ENCODE results near the gene SLC35G4.
"Not testable (repeated sequence)": the region's sequence is repeated elsewhere in the genome, so short reads cannot be mapped to it uniquely, and the experiment has no call there.

Gene SLC35G4

DNA sequence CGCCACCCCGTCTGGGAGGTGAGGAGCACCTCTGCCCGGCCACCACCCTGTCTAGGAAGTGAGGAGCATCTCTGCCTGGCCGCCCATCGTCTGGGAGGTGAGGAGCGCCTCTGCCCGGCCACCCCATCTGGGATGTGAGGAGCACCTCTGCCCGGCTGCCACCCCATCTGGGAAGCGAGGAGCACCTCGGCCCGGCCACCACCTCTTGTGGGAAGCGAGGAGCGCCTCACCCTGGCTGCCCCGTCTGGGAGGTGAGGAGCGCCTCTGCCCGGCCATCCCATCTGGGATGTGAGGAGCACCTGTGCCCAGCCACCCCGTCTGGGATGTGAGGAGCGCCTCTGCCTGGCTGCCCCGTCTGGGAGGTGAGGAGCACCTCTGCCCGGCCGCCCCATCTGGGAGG lies 4.6 kb downstream of the SLC35G4 start:
- H3K9me3 ChIP-seq (ENCODE audit: control insufficient read depth, low read length); H3K27me3 ChIP-seq (replicated peaks; ENCODE audit: control insufficient read depth, insufficient read depth, low read length); H3K4me1 ChIP-seq (ENCODE audit: control insufficient read depth, insufficient read depth, low read length); H3K4me3 ChIP-seq (ENCODE audit: low read length); H3K9ac ChIP-seq (ENCODE audit: low read length); DNase-seq (ENCODE audit: low read depth); H3K36me3 ChIP-seq (ENCODE audit: control insufficient read depth, insufficient read depth, low read length, severe bottlenecking): not testable (repeated sequence)

DNA sequence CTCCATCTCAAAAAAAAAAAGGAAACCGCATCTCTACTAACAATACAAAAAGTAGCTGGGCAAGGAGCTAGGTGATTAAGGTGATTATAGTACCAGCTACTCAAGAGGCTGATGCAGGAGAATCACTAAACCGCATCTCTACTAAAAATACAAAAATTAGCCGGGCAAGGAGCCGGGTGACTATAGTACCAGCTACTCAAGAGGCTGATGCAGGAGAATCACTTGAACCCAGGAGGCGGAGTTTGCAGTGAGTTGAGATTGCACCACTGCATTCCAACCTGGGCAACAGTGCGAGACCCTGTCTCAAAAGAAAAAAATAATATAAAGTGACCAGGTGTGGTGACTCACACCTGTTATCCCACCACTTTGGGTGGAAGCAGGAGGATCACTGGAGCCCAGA lies 5.6 kb downstream of the SLC35G4 start:
- H3K36me3 ChIP-seq (ENCODE audit: control insufficient read depth, insufficient read depth, low read length, severe bottlenecking); H3K9ac ChIP-seq (ENCODE audit: low read length); H3K4me3 ChIP-seq (ENCODE audit: low read length): not testable (repeated sequence)

DNA sequence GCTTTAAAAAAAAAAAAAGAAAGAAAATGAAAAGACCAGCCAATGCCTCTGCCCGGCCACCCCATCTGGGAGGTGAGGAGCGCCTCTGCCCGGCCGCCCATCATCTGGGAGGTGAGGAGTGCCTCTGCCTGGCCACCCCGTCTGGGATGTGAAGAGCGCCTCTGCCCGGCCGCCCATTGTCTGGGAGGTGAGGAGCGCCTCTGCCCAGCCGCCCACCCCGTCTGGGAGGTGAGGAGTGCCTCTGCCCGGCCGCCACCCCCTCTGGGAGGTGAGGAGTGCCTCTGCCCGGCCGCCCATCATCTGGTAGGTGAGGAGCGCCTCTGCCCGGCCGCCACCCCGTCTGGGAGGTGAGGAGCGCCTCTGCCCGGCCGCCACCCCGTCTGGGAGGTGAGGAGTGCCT lies 37.9 kb downstream of the SLC35G4 start:
- peaks cover 15% of the 10 kb centered on the region for H3K9me3 ChIP-seq (ENCODE audit: control insufficient read depth, low read length)
- H3K4me3 ChIP-seq (ENCODE audit: low read length); H3K4me1 ChIP-seq (ENCODE audit: control insufficient read depth, insufficient read depth, low read length); DNase-seq (ENCODE audit: low read depth); H3K9ac ChIP-seq (ENCODE audit: low read length); H3K36me3 ChIP-seq (ENCODE audit: control insufficient read depth, insufficient read depth, low read length, severe bottlenecking): not testable (repeated sequence)
- peaks cover 20% of the 10 kb centered on the region for H3K27me3 ChIP-seq (replicated peaks; ENCODE audit: control insufficient read depth, insufficient read depth, low read length)

More for the DNA sequence above, 5.6 kb downstream of the SLC35G4 start:
- H3K9me3 ChIP-seq (ENCODE audit: control insufficient read depth, low read length); H3K27me3 ChIP-seq (replicated peaks; ENCODE audit: control insufficient read depth, insufficient read depth, low read length); DNase-seq (ENCODE audit: low read depth); H3K4me1 ChIP-seq (ENCODE audit: control insufficient read depth, insufficient read depth, low read length): not testable (repeated sequence)

DNA sequence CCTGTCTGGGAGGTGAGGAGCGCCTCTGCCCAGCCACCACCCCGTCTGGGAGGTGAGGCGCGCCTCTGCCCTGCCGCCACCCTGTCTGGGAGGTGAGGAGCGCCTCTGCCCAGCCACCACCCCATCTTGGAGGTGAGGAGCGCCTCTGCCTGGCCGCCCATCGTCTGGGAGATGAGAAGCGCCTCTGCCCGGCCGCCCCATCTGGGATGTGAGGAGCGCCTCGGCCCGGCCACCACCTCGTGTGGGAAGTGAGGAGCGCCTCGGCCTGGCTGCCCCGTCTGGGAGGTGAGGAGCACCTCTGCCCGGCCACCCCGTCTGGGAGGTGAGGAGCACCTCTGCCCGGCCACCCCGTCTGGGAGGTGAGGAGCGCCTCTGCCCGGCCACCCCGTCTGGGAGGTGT lies 38.4 kb downstream of the SLC35G4 start:
- not testable (repeated sequence) for DNase-seq (ENCODE audit: low read depth); H3K9ac ChIP-seq (ENCODE audit: low read length); H3K36me3 ChIP-seq (ENCODE audit: control insufficient read depth, insufficient read depth, low read length, severe bottlenecking); H3K4me3 ChIP-seq (ENCODE audit: low read length); H3K4me1 ChIP-seq (ENCODE audit: control insufficient read depth, insufficient read depth, low read length)
- Histone ChIP-seq H3K9me3 (ENCODE audit: control insufficient read depth, low read length) (peaks cover 15% of the 10 kb centered on the region), H3K27me3 (replicated peaks; ENCODE audit: control insufficient read depth, insufficient read depth, low read length) (peaks cover 20% of the 10 kb centered on the region)

DNA sequence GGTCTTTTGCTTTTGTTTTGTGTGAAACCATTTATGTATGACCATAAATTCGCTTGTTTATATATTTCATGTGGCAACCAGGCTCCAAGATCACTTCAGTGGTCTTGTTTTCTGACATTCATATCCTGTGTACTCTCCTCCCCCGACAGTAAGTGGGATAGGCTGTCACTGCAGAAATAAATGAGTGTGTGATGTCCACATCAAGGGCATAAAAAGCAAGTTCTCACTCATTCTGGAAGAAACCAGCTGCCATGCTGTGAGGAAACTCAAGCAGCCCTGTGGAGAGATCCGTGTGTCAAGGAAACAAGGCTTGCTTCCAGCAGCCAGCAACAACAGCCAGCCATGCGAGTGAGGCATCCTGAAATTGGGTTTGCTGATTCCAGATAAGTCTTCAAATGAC lies 40.4 kb downstream of the SLC35G4 start:
- Histone ChIP-seq H3K4me1 (ENCODE audit: control insufficient read depth, insufficient read depth, low read length) (no peaks in the 10 kb centered on the region), H3K27me3 (replicated peaks; ENCODE audit: control insufficient read depth, insufficient read depth, low read length) (peaks cover 31% of the 10 kb centered on the region), H3K9me3 (ENCODE audit: control insufficient read depth, low read length) (peaks cover 15% of the 10 kb centered on the region), H3K36me3 (ENCODE audit: control insufficient read depth, insufficient read depth, low read length, severe bottlenecking) (no peaks in the 10 kb centered on the region), H3K4me3 (ENCODE audit: low read length) (no peak overlapping the region), H3K9ac (ENCODE audit: low read length) (no peak overlapping the region)
- no peak for DNase-seq (ENCODE audit: low read depth)

DNA sequence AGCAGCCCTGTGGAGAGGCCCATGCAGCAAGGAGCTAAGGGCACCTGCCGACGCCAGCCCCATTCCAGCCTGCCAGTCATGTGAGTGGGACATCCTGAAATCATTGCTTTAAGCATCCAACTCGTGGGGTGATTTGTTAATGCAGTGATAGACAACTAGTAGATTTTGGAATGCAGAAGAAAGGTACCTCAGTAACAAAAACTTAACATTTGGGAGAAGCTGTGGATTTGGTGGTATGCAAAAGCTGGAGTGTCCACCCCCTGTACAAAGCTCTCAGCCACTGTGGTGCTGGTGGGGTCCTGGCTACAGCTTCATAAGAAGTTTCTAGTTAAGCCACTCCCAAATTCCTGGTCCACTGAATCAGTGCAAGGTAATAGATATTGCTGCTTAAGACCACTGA lies 42.5 kb downstream of the SLC35G4 start:
- H3K9ac ChIP-seq (ENCODE audit: low read length) = no peak overlapping the region
- no peak overlapping the region for H3K4me3 ChIP-seq (ENCODE audit: low read length)
- H3K36me3 ChIP-seq (ENCODE audit: control insufficient read depth, insufficient read depth, low read length, severe bottlenecking) = no peaks in the 10 kb centered on the region
- H3K9me3 ChIP-seq (ENCODE audit: control insufficient read depth, low read length) = peaks cover 15% of the 10 kb centered on the region
- H3K4me1 ChIP-seq (ENCODE audit: control insufficient read depth, insufficient read depth, low read length) = no peaks in the 10 kb centered on the region
- peaks cover 45% of the 10 kb centered on the region for H3K27me3 ChIP-seq (replicated peaks; ENCODE audit: control insufficient read depth, insufficient read depth, low read length)
- no peak for DNase-seq (ENCODE audit: low read depth)

DNA sequence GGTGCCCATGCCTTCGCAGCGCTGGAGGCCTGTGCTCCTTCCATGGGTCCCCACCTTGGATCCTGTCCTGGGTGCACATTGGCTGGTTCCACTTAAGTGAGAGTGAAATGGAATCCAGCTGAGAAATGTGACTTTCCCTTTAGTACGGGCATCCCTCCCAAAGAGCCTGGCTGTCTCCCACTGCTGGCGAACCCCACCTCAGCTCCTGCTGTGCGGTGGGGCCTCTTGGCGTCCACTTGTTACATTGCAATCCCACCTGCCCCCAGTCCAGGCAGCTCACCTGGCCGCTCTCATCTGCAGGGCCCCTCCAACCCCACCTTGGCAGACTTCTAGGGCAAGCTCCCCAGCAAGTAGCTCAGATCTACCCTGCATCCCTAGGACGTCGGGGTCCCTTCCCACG lies 44.1 kb downstream of the SLC35G4 start:
- DNase-seq (ENCODE audit: low read depth) = no peak

DNA sequence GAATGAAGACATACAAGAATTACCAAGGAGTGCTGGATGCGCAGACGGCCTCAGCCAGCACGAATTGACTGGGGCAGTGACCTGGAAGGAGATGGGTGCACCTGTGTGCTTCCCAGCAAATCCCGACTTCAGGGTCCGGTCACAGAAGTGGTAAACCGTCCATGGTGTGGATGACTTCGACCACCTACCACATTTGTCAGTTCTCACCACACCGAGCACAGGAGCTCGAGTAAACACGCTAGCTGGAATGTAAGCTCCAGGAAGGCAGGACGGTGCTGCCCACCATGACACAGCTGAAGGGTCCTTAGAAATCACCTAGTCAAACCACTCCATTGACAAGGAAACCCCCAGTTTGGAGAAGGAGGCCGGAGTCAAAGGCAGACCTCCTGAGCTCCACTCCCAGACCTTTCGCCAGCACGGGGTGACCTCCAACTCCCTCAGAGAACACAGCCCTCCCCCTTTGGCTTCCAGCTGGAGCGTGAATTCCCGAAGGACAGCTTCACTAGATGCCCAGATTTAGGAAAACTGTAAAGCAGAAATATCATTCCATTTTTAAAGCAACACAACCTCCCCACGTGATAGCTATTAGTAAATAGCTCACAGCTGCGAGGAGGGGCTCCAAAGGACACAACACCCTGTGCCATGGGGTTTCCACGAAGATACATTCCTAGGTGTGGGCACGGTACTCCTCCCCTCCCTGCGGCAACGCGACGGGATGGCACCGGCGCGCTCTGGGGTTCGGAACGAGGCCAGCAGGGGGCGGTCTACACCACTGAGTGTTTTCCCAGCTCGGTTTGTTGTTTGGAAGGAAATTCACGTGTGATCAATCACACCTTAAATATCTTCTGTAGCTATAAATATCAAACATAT lies 45.6 kb downstream of the SLC35G4 start:
- no peak overlapping the region for H3K4me3 ChIP-seq (ENCODE audit: low read length)
- DNase-seq (ENCODE audit: low read depth) = peak; percentile 70
- no peak overlapping the region for H3K9ac ChIP-seq (ENCODE audit: low read length)
- peaks cover 5% of the 10 kb centered on the region for H3K9me3 ChIP-seq (ENCODE audit: control insufficient read depth, low read length)
- H3K27me3 ChIP-seq (replicated peaks; ENCODE audit: control insufficient read depth, insufficient read depth, low read length) = peaks cover 68% of the 10 kb centered on the region
- no peaks in the 10 kb centered on the region for H3K36me3 ChIP-seq (ENCODE audit: control insufficient read depth, insufficient read depth, low read length, severe bottlenecking)
- no peaks in the 10 kb centered on the region for H3K4me1 ChIP-seq (ENCODE audit: control insufficient read depth, insufficient read depth, low read length)

More for the DNA sequence above, 44.1 kb downstream of the SLC35G4 start:
- Histone ChIP-seq H3K4me1 (ENCODE audit: control insufficient read depth, insufficient read depth, low read length) (no peaks in the 10 kb centered on the region), H3K27me3 (replicated peaks; ENCODE audit: control insufficient read depth, insufficient read depth, low read length) (peaks cover 60% of the 10 kb centered on the region), H3K4me3 (ENCODE audit: low read length) (no peak overlapping the region), H3K9me3 (ENCODE audit: control insufficient read depth, low read length) (peaks cover 15% of the 10 kb centered on the region), H3K36me3 (ENCODE audit: control insufficient read depth, insufficient read depth, low read length, severe bottlenecking) (no peaks in the 10 kb centered on the region), H3K9ac (ENCODE audit: low read length) (no peak overlapping the region)

DNA sequence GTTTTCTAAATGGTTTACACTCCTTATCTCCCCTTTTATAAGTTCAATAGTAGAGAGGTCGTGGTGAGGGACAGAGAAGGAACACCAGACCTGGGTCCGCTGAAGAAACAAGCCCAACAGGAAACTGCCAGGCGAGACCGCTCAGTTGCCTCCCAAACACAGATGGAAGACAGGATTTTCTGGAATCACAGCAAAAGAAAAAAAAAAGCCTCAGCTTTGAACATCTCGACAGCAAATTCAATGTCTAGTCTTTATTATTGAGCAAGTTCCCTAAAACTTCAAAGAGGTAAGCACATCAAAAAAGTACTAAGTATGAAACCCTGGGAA lies 46.2 kb downstream of the SLC35G4 start:
- H3K9ac ChIP-seq (ENCODE audit: low read length) = no peak overlapping the region
- no peaks in the 10 kb centered on the region for H3K9me3 ChIP-seq (ENCODE audit: control insufficient read depth, low read length)
- no peaks in the 10 kb centered on the region for H3K36me3 ChIP-seq (ENCODE audit: control insufficient read depth, insufficient read depth, low read length, severe bottlenecking)
- H3K4me3 ChIP-seq (ENCODE audit: low read length) = no peak overlapping the region
- peaks cover 62% of the 10 kb centered on the region for H3K27me3 ChIP-seq (replicated peaks; ENCODE audit: control insufficient read depth, insufficient read depth, low read length)
- no peak for DNase-seq (ENCODE audit: low read depth)
- H3K4me1 ChIP-seq (ENCODE audit: control insufficient read depth, insufficient read depth, low read length) = no peaks in the 10 kb centered on the region

DNA sequence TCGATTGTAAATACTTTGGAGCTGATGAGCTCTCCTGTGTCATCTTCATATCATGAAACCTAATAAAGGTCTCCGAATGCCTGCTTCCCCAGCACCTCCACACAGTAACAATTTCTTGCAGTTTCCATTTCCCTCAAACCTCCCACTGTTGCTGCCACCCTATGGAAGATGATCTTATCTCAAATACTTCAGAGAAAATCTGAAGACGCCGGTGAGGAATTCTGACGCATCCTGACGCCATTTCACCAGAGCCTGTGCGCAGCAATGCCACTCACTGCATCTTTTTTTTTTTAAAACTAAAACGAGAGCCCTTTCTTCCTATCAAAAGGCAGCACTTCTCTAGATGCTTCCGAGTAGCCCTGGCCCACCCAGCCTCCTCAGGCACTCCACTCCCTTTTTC lies 47.8 kb downstream of the SLC35G4 start:
- no peak overlapping the region for H3K9ac ChIP-seq (ENCODE audit: low read length)
- no peaks in the 10 kb centered on the region for H3K36me3 ChIP-seq (ENCODE audit: control insufficient read depth, insufficient read depth, low read length, severe bottlenecking)
- no peaks in the 10 kb centered on the region for H3K4me1 ChIP-seq (ENCODE audit: control insufficient read depth, insufficient read depth, low read length)
- H3K4me3 ChIP-seq (ENCODE audit: low read length) = no peak overlapping the region
- DNase-seq (ENCODE audit: low read depth) = no peak
- H3K9me3 ChIP-seq (ENCODE audit: control insufficient read depth, low read length) = peaks cover 6% of the 10 kb centered on the region
- peaks cover 56% of the 10 kb centered on the region for H3K27me3 ChIP-seq (replicated peaks; ENCODE audit: control insufficient read depth, insufficient read depth, low read length)

DNA sequence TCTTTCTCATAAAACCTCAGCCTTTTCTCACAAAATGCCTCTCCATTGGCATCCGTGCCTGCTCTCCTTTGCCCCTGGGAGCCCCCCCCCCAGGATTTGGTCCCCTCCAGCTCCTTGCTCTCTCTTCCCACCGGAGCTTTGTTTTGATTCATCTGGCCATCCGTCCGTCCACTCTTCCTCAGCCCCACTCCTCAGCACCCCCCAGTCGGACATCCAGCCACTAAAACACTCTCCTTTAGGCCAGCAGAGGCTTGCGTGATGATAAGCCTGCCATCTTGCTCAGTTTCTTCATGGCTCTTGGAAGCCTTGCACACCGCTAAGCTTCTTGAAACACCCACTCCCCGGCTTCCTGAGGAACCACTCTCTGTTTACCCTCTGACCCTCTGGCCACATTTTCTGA lies 48.2 kb downstream of the SLC35G4 start:
- Histone ChIP-seq H3K9me3 (ENCODE audit: control insufficient read depth, low read length) (peaks cover 6% of the 10 kb centered on the region), H3K27me3 (replicated peaks; ENCODE audit: control insufficient read depth, insufficient read depth, low read length) (peaks cover 60% of the 10 kb centered on the region), H3K9ac (ENCODE audit: low read length) (no peak overlapping the region), H3K4me3 (ENCODE audit: low read length) (no peak overlapping the region), H3K4me1 (ENCODE audit: control insufficient read depth, insufficient read depth, low read length) (no peaks in the 10 kb centered on the region), H3K36me3 (ENCODE audit: control insufficient read depth, insufficient read depth, low read length, severe bottlenecking) (no peaks in the 10 kb centered on the region)
- DNase-seq (ENCODE audit: low read depth) = no peak

DNA sequence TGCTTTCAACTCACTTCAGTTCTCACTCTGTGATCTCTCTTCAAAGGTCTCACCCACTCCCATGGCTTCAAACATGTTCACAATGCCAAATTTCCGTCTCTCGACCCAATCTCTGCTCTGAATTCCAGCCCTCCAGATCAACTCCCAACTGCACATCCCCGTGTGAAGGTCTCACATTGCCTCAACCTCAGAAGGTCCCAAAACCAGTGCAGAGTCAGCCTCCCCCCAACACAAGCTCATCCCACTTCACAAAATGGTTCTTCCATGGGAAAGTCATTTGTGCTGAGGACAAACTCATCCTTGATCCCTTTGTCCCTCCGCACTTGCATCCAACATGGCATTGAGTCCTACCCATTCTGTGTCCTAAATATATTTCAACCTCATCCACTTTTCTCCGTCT lies 48.6 kb downstream of the SLC35G4 start:
- peaks cover 65% of the 10 kb centered on the region for H3K27me3 ChIP-seq (replicated peaks; ENCODE audit: control insufficient read depth, insufficient read depth, low read length)
- peaks cover 6% of the 10 kb centered on the region for H3K9me3 ChIP-seq (ENCODE audit: control insufficient read depth, low read length)
- no peak for DNase-seq (ENCODE audit: low read depth)
- H3K36me3 ChIP-seq (ENCODE audit: control insufficient read depth, insufficient read depth, low read length, severe bottlenecking) = no peaks in the 10 kb centered on the region
- no peak overlapping the region for H3K9ac ChIP-seq (ENCODE audit: low read length)
- no peak overlapping the region for H3K4me3 ChIP-seq (ENCODE audit: low read length)
- H3K4me1 ChIP-seq (ENCODE audit: control insufficient read depth, insufficient read depth, low read length) = no peaks in the 10 kb centered on the region

Data from adipocyte (in vitro differentiated cells).